Amniotic epithelial cell (primary cell): ENCODE measurements around the gene ASAP2.

Experiments used
- DNase-seq: peaks from one replicate; pipeline ENCODE4 v3.0.0-alpha.2; 2010; ENCODE audit warnings: low read depth

The ASAP2 gene

DNA sequence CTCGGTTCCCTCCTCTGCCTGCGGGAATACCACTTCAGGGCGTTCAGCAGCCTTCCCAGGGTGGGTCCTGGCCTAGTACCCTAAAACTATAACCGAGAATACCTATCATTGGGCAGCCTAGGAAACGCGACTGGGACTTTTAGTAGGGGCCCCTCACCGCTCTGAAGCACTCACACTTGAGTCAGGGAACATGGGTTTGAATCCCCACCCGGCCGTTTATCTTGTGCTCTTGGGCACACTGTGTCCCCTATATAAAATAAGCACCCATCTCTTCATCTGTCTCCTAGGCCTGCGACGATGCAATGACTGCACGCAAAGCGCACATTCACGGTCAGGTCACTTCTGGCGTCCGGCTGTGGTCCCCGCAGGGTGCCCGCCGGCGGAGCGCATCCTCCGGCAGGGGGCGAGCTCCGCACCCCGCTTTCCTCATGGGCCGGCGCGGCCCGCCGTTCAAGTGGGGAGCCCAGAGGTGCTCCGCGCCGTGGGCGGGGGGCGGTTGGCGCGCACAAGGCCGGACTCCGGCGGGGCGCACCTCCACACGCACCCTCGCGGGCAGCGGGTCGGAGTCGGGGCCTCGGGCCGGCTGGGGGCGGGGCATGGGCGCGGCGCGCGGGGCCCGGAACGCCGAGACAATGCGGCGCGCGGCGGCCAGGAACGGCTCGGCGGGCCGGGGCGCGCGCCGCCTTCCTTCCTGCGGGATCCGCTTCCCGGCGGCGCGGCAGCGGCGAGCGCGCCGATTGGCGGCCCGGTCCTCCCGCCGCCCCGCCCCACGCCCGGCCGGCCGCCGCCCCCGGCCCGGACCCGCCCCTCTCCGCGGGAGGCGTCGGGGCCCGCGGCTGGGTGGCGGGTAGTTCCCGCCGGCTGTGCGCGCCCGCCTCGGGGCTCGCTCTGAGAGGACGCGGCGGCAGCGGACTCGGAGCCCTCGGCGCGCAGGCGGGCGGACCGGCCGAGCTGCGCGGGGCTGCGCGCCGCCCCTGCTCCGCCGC lies at the start of gene ASAP2:
ASAP2 (plus strand) TSS at position 850 of the 986 bp plus-strand sequence. CDS start 293 bp downstream, outside the sequence.
- peak; percentile 62 for DNase-seq

DNA sequence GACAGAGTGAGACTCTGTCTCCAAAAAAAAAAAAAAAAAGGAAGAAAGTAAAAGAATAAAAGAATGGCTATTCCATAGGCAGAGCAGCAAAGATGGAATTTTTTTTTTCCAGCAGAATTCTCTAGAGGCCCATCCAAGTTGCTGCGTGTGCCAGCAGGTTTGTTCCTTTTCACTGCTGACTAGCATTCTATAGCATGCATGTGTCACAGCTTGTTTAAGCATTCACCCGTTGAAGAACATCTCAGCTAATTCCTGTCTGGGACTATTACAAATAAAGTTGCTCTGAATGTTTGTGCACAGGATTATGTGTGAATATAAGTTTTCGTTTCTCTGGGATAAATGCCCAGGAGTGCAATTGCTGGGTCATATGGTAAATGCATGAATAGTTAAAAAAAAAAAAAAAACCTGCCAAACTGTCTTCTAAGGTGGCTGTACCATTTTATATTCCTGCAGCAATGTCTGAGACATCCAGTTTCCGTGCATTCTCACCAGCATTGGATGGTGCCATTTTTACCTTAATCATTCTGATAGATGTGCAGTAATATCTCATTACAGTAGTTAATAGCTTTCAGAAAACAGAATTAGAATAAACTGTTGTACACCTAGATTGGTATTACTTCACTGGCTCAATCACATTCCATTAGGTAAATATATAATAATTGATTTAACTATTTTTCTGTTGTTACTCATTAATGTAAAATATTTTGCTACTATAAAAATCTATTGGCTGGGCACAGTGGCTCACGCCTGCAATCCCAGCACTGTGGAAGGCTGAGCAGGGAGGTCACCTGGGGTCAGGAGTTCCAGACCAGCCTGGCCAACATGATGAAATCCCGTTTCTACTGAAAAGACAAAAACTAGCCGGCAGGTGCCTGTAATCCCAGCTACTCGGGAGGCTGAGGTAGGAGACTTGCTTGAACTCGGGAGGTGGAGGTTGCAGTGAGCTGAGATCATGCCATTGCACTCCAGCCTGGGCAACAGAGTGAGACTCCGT lies 47.5 kb upstream of the ASAP2 start:
- no peak for DNase-seq

GRCh38 chr2:9160732-9161131 lies 45.9 kb upstream of the ASAP2 start:
- no peak for DNase-seq

GRCh38 chr2:9162841-9163240 lies 43.8 kb upstream of the ASAP2 start:
- no peak for DNase-seq

DNA sequence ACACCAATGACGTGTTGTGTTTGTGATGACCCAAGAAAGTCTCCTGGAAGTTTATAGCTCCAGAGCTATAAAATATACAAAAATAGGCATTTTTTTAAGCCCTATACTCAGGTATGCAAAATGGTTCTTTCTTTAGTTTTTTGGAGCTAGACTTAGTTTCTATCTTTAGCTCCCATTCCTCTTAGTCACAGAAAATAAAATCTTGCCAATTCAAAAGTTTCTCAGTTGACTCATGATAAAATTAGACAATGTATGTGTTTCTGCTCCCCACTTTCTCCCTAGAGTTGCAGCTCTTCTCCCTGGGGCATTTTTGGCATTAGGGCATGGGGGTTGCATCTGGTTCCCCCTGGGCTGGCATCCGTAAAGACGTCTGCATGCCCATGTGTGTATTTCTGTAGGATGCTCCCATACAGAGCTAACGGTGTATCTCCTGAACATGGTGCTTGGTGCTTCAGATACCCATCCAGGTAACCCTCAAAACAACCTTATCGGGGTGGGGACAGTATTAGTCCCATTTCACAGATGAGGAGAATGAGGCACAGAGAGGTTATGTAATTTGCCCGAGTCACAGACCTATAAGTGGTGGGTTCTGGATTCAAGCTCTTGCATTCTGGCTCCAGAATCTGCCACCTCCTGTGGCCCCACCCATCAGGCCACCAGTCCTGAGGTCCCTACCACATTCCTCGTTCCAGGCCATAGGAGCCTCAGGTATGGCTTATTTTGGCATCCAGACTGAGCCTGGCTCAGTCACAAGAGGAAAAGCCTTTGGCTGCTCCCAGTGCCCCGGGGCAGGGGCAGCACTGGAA lies 43.1 kb upstream of the ASAP2 start:
- DNase-seq, result no peak

GRCh38 chr2:9164112-9164608 lies 42.5 kb upstream of the ASAP2 start:
- DNase-seq, result peak; percentile 48

GRCh38 chr2:9165625-9166024 lies 41.0 kb upstream of the ASAP2 start:
- DNase-seq, result peak; percentile 20

DNA sequence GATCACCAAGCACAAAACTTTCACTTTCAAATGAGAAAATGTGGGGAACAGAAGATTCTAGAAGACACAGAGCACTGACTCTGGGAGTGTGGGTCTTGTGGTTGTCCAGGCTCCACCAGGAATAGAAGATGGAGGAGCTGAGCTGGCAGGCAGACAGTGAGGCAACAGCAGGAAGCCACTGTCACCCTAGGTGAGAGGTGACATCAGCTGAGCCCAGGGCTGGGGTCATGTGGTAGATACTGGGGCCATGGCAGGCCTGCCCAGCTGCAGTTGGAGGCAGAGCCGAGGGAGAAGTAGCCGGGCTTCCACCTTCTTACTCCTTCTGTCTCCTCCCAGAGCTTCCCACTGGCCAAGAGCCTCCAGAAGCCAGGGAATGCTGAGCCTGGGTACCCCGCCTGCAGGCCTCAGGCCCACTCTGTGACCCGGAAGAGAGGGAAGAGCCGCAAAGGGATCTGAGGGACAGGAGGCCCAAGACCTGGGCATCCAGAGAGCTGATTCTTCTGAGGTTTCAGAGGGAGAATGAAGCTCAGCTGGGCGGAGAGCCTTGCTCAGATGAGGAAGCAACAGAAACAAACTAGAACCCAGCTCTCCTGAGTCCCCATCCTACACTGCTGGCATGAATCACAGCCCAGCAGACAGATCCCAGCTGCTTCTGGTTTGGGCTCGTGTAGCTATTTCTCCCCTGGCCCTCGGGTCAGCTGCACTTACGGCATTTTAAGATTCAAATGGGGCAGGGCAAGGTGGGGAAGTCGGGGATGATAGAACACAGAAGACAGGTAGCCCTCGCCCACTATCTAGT lies 39.8 kb upstream of the ASAP2 start:
- no peak for DNase-seq

DNA sequence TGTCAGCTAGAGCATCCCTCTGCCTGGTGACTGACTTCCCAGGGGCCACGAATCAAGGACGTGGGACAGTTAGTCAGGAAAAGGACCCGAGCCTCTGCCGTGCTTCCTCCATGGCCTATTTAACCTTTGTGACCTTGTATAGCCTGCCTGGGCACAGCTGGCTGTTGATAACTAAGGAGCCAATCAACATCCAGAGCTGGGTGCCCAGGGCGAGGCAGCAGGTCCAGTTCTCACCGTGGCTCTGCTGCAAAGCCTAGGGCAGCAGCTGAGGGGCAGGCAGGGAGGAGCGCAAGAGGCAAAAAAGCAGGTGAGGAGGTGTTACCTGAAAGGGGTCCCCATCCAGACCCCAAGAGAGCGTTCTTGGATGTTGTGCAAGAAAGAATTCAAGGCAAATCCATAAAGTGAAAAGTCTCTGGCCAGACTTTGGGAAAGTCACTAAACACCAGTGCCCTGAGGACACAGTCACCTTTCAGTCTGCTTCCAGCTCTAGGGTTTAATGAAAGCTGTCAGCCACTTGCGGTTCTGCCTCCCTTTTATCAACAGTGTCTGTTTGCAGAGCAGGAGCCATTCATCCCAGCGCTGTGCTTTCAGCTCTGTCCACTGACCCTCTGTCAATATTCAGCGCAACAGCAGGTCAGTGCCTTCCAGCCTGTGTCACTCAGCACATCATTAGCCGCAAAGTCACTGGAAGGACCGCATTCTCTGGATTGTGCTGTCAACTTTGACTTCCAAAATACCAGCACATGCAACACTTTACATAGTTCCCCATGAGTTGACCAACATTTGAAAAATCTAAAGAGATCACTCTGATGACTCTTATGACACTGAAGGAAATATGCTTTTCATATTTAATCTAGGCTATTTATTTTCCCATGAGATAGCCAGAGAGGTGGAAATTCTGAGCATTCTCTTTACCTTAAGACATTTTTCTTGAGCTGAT lies 38.6 kb upstream of the ASAP2 start:
- no peak for DNase-seq

GRCh38 chr2:9168821-9169221 lies 37.8 kb upstream of the ASAP2 start:
- no peak for DNase-seq

- DNase-seq, result no peak
These were observed 37.1 kb upstream of the ASAP2 start for GRCh38 chr2:9169349-9170107.

GRCh38 chr2:9170458-9171130 lies 36.0 kb upstream of the ASAP2 start:
- no peak for DNase-seq

- peak; percentile 73 for DNase-seq
These were observed 31.7 kb upstream of the ASAP2 start for GRCh38 chr2:9174771-9175437.

DNA sequence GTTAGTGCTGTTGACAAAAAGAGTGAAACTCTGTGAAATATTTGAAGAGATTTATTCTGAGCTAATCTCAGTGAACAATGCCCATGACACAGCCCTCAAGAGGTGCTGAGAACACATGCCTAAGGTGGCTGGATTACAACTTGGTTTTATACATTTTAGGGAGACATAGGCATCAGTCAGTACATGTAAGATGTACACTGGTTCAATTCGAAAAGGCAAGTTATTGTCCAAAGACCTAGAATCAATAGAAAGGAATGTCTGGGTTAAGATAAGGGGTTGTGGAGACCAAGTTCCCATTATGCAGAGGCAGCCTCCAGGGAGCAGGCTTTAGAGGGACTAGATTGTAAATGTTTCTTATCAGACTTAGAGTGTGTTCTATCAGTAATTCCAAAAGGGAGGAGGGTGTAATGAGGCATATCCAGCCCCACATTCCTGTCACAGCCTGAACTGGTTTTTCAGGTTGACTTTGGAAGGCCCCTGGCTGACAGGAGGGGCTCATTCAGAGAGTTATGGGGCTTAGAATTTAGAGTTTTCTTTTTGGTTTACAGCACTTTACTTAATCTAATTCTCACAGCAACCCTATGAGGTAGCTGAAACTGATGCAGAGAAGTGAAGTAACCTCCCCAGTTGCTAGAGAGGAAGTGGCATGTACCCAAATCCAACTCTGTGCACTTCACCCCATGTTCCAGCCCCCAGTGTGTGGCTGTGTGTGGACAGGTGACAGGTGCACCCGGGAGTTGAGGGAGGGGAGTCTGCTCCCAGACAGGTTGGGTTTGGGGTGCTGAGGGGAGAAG lies 28.3 kb upstream of the ASAP2 start:
- DNase-seq, result peak; percentile 44

- peak; percentile 78 for DNase-seq
These were observed 27.6 kb upstream of the ASAP2 start for GRCh38 chr2:9178904-9179571.

DNA sequence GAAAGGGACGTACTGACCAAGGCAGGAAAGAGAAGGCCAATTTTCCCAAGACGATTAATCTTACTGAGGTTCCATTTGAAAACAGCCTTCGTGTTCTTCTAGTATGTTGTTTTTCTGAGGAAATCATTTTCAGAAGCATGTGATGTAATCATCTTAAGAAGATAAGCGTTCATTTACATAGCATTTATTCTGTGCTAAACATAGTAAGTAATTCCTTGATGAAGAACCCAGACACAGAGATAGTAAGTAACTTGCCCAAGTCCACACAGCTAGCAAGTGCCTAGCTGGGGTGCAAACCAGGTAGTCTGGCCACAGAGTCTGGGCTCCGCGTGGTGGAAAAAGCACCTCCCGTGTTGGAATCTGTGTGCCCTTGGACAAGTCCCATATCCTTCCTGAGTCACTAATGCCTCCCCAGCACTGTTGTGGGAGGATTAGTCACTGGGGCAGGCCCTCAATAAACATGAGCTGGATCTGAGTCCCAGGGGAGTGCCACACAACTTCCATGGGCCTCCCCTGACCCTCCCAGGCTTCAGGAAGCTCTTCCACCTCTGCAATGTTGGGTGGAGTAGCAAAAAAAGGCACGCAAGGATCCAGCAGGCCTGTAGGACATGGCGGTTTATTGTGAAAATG lies 26.9 kb upstream of the ASAP2 start:
- DNase-seq, result peak; percentile 87
